H1 (cell line): ENCODE data around the gene ACTR2. TPM values are rescaled to one million over a fixed set of nuclear protein-coding genes. Genes with fewer than 3 reads are reported as not detected.

ENCODE experiments used
- CTCF ChIA-PET: fragments of 300-600 bp; sonication (Branson Sonifier 250); formaldehyde crosslinking; loops from one replicate; lab custom pipeline; 2021; ENCODE audit not compliant: partially characterized antibody; lab: Charles Lee
- POLR2A ChIA-PET: fragments of 300-600 bp; sonication (Branson Sonifier 250); formaldehyde crosslinking; loops from one replicate; lab custom pipeline; 2021; ENCODE audit warnings: inconsistent platforms; ENCODE audit not compliant: partially characterized antibody; lab: Charles Lee
- DNase-seq, 2 experiments: peaks; one replicate each; pipeline versions ENCODE4 v3.0.0 to v3.0.0-alpha.2; 2010 to 2022; ENCODE audit warnings: low spot score in 2 of 2, low read depth in 1 of 2, mixed read lengths in 1 of 2
- FAIRE-seq: peaks from 2 replicates; lab custom pipeline; 2011; peaks lifted over from hg19 to GRCh38; lab: Jason Lieb, UNC
- H2AFZ ChIP-seq: 2 replicates; pipeline ENCODE4 v1.8.1; 2012; ENCODE audit warnings: low read length, inconsistent platforms
- H2AK5ac ChIP-seq: 2 replicates; pipeline ENCODE4 v1.6.1; 2013; ENCODE audit warnings: low read depth, low read length
- H2BK120ac ChIP-seq: replicated peaks from 2 replicates; pipeline ENCODE3; 2013; ENCODE audit warnings: low read depth, low read length, inconsistent platforms
- H2BK12ac ChIP-seq: 2 replicates; pipeline ENCODE4 v1.6.1; 2013; ENCODE audit warnings: low read depth, low read length
- H2BK15ac ChIP-seq: 2 replicates; pipeline ENCODE4 v1.6.1; 2013; ENCODE audit warnings: low read length
- H2BK20ac ChIP-seq: 2 replicates; pipeline ENCODE4 v1.6.1; 2013; ENCODE audit warnings: low read length
- H2BK5ac ChIP-seq: 2 replicates; pipeline ENCODE4 v1.6.1; 2013; ENCODE audit warnings: low read depth, low read length
- H3K14ac ChIP-seq: 2 replicates; pipeline ENCODE4 v1.6.1; 2013; ENCODE audit warnings: inconsistent platforms; ENCODE audit not compliant: insufficient read length
- H3K18ac ChIP-seq: 2 replicates; pipeline ENCODE4 v1.6.1; 2013; ENCODE audit warnings: low read length; ENCODE audit errors: extremely low read depth
- H3K23ac ChIP-seq: 2 replicates; pipeline ENCODE4 v1.6.1; 2013; ENCODE audit warnings: inconsistent platforms; ENCODE audit not compliant: insufficient read length
- H3K23me2 ChIP-seq: 2 replicates; pipeline ENCODE4 v1.6.1; 2013; ENCODE audit warnings: low read depth, low read length
- H3K27ac ChIP-seq: 2 replicates; pipeline ENCODE4 v1.6.1; 2011; ENCODE audit warnings: low read depth, low read length, inconsistent platforms
- H3K27me3 ChIP-seq, 4 experiments: replicated peaks in 1 of 4; 1 replicate in 1 of 4; 2 replicates in 3 of 4; pipeline versions ENCODE4 v1.6.1 to v1.8.1; 2011 to 2013; ENCODE audit warnings: low read length in 3 of 4, mild to moderate bottlenecking in 3 of 4, inconsistent platforms in 2 of 4, mixed read lengths in 2 of 4, moderate library complexity in 1 of 4; ENCODE audit not compliant: control insufficient read depth in 3 of 4, insufficient read depth in 3 of 4; ENCODE audit errors: extremely low read depth in 1 of 4
- H3K36me3 ChIP-seq, 4 experiments: 2 replicates each; pipeline versions ENCODE4 v1.6.1 to v1.8.1; 2011 to 2013; ENCODE audit warnings: mild to moderate bottlenecking in 4 of 4, low read length in 3 of 4, moderate library complexity in 2 of 4, control low read depth in 1 of 4, inconsistent platforms in 1 of 4; ENCODE audit not compliant: insufficient read depth in 4 of 4, control insufficient read depth in 2 of 4
- H3K4ac ChIP-seq: replicated peaks from 2 replicates; pipeline ENCODE3; 2013; ENCODE audit warnings: low read length, low read depth, mixed read lengths, inconsistent platforms; ENCODE audit not compliant: insufficient read length
- H3K4me1 ChIP-seq, 4 experiments: replicated peaks in 1 of 4; 1 replicate in 1 of 4; 2 replicates in 3 of 4; pipeline versions ENCODE4 v1.6.1 to v1.8.1; 2011 to 2013; ENCODE audit warnings: low read length in 3 of 4, inconsistent platforms in 2 of 4, mixed read lengths in 1 of 4; ENCODE audit not compliant: insufficient read depth in 4 of 4, control insufficient read depth in 3 of 4
- H3K4me2 ChIP-seq, 2 experiments: 2 replicates each; pipeline versions ENCODE4 v1.6.1 to v1.8.1; 2011 to 2013; ENCODE audit warnings: low read depth in 2 of 2, low read length in 2 of 2, control low read depth in 1 of 2, inconsistent platforms in 1 of 2, mild to moderate bottlenecking in 1 of 2; ENCODE audit not compliant: insufficient read depth in 1 of 2
- H3K4me3 ChIP-seq, 4 experiments: fragments of 200-600, 300-600 bp in 1 of 4; sonication (generic), shearing (Covaris generic), sonication (Bioruptor Twin) in 1 of 4; 2 replicates each; pipeline versions ENCODE4 v1.5.1 to v1.8.1; 2011 to 2016; ENCODE audit warnings: low read length in 4 of 4, low read depth in 3 of 4, control low read depth in 2 of 4, inconsistent platforms in 2 of 4, mild to moderate bottlenecking in 2 of 4, mixed read lengths in 1 of 4, moderate library complexity in 1 of 4; ENCODE audit not compliant: insufficient read depth in 2 of 4; ENCODE audit errors: extremely low read depth in 1 of 4
- H3K56ac ChIP-seq: replicated peaks from 2 replicates; pipeline ENCODE3; 2013; ENCODE audit warnings: low read depth, mild to moderate bottlenecking, mixed read lengths, low read length, inconsistent platforms; ENCODE audit not compliant: insufficient read length
- H3K79me1 ChIP-seq: 2 replicates; pipeline ENCODE4 v1.6.1; 2013; ENCODE audit warnings: low read depth, low read length, control low read depth
- H3K79me2 ChIP-seq, 2 experiments: 2 replicates each; pipeline versions ENCODE4 v1.6.1 to v1.8.1; 2012 to 2013; ENCODE audit warnings: low read length in 2 of 2, mild to moderate bottlenecking in 2 of 2, inconsistent platforms in 1 of 2; ENCODE audit not compliant: insufficient read depth in 2 of 2, control insufficient read depth in 1 of 2
- H3K9ac ChIP-seq, 4 experiments: replicated peaks in 1 of 4; 1 replicate in 1 of 4; 2 replicates in 3 of 4; pipeline versions ENCODE4 v1.6.1 to v1.8.1; 2011 to 2013; ENCODE audit warnings: low read depth in 3 of 4, low read length in 3 of 4, control low read depth in 2 of 4, mild to moderate bottlenecking in 2 of 4, moderate library complexity in 2 of 4, inconsistent platforms in 1 of 4; ENCODE audit errors: extremely low read depth in 1 of 4
- H3K9me3 ChIP-seq, 2 experiments: 2 replicates each; pipeline versions ENCODE4 v1.6.1 to v1.8.1; 2012 to 2013; ENCODE audit warnings: mild to moderate bottlenecking in 2 of 2, moderate library complexity in 2 of 2, control low read depth in 1 of 2, inconsistent platforms in 1 of 2, low read depth in 1 of 2, low read length in 1 of 2, mixed read lengths in 1 of 2; ENCODE audit not compliant: insufficient read depth in 2 of 2
- H4K20me1 ChIP-seq, 2 experiments: replicated peaks in 1 of 2; 2 replicates each; pipeline versions ENCODE3 to v1.8.1; 2011 to 2013; ENCODE audit warnings: inconsistent platforms in 2 of 2, low read length in 2 of 2, mild to moderate bottlenecking in 1 of 2; ENCODE audit not compliant: insufficient read depth in 2 of 2, control insufficient read depth in 1 of 2
- H4K5ac ChIP-seq: 2 replicates; pipeline ENCODE4 v1.6.1; 2013; ENCODE audit warnings: low read length, low read depth, mixed read lengths, inconsistent platforms; ENCODE audit not compliant: insufficient read length
- H4K8ac ChIP-seq: 2 replicates; pipeline ENCODE4 v1.8.0; 2013; ENCODE audit warnings: mild to moderate bottlenecking, moderate library complexity, low read length, inconsistent platforms; ENCODE audit not compliant: insufficient read depth; ENCODE audit errors: extremely low read depth
- H4K91ac ChIP-seq: replicated peaks from 2 replicates; pipeline ENCODE3; 2013; ENCODE audit warnings: low read length, mixed read lengths, inconsistent platforms; ENCODE audit not compliant: insufficient read length
- CEBPB ChIP-seq: IDR thresholded peaks from 2 replicates; pipeline ENCODE4 v1.6.1; 2012; ENCODE audit warnings: low read depth, low read length
- GTF2F1 ChIP-seq: IDR thresholded peaks from 2 replicates; pipeline ENCODE4 v1.6.1; 2012; ENCODE audit warnings: low read depth, low read length, improper control_type of control experiment, borderline replicate concordance
- JUN ChIP-seq: IDR thresholded peaks from 2 replicates; pipeline ENCODE4 v1.6.1; 2011; ENCODE audit warnings: low read depth, mild to moderate bottlenecking, improper control_type of control experiment, low read length
- KDM1A ChIP-seq: fragments of 200-600, 300-600 bp; sonication (generic); IDR thresholded peaks from 2 replicates; pipeline ENCODE4 v1.7.1; 2016; ENCODE audit warnings: mild to moderate bottlenecking, low read length, borderline replicate concordance
- POLR2AphosphoS5 ChIP-seq: IDR thresholded peaks from 2 replicates; pipeline ENCODE4 v1.6.1; 2011; ENCODE audit warnings: low read depth, low read length
- RFX5 ChIP-seq: IDR thresholded peaks from 2 replicates; pipeline ENCODE4 v1.6.1; 2011; ENCODE audit warnings: low read depth, low read length, improper control_type of control experiment, borderline replicate concordance
- SIRT6 ChIP-seq: IDR thresholded peaks from one replicate; pipeline ENCODE4 v1.7.1; 2012; ENCODE audit warnings: low read length, inconsistent platforms
- TBP ChIP-seq: IDR thresholded peaks from 2 replicates; pipeline ENCODE4 v1.6.1; 2011; ENCODE audit warnings: low read depth, low read length, improper control_type of control experiment
- YY1 ChIP-seq: IDR thresholded peaks from 2 replicates; pipeline ENCODE4 v1.6.1; 2011; ENCODE audit warnings: low read depth, mild to moderate bottlenecking, low read length
- polyA plus RNA-seq, 7 experiments: library from polyadenylated mRNA; depleted of rRNA in 3 of 7; stranded (reverse) in 5 of 7; unstranded in 2 of 7; fragments of >200 nt in 5 of 7; fragments of 200-250 nt in 2 of 7; gene quantifications; 1 replicate in 5 of 7; 2 replicates in 1 of 7; 4 replicates in 1 of 7; pipeline versions ENCODE4 v1.2.1 to v1.2.3, GENCODE V29; 2011 to 2013; ENCODE audit warnings: missing spikeins in 2 of 7, mixed read lengths in 2 of 7
- total RNA-seq: library from RNA; stranded (reverse); fragmentation: NEBNext Ultra II Directional; extraction: Animal tissue kit (Norgen Biotek cat#: 25700); gene quantifications from 2 replicates; pipeline ENCODE4 v1.2.1, GENCODE V29; 2021
- TF ChIP-seq, protein P1 (sequence below): IDR thresholded peaks from 2 replicates; pipeline ENCODE4 v1.6.1; 2012; ENCODE audit warnings: inconsistent platforms
- TF ChIP-seq, protein P2 (sequence below), 3 experiments: IDR thresholded peaks; 1 replicate in 2 of 3; 2 replicates in 1 of 3; pipeline versions ENCODE4 v1.5.1 to v1.6.1; 2011; ENCODE audit warnings: low read length in 3 of 3, mild to moderate bottlenecking in 3 of 3, inconsistent platforms in 2 of 3, low read depth in 1 of 3, moderate library complexity in 1 of 3; ENCODE audit not compliant: insufficient read depth in 1 of 3; ENCODE audit errors: control extremely low read depth in 1 of 3
- TF ChIP-seq, protein P3 (sequence below): IDR thresholded peaks from 2 replicates; pipeline ENCODE4 v1.6.1; 2011; ENCODE audit warnings: low read length, improper control_type of control experiment

The ACTR2 gene
- total and polyA plus RNA-seq, 2 of the 8 experiments (the other 6 are each of a cell fraction or from before 2014, with no cell fraction given) = 28.3 to 171 TPM

DNA sequence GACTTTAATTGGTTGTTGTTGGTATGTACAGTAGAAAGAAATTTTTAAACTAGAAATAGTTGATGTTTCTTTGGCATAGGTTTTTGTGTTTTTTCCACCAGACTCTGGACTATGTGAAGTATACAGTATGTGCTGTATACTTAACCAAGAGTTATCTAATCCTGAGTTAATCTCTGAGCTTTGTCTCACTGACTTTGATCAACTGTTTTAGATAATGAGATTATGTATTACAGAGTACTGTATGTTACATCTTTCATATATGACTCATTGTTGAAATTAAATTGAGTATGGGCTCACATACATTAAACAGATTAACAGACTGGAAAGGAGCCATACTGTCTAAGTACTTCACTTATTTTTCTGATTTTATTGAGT, 38.0 kb downstream of the ACTR2 start:
- Histone ChIP-seq H4K5ac (no peak overlapping the region), H2AFZ (no peak overlapping the region), H3K14ac (no peak overlapping the region), H2BK15ac (no peak overlapping the region), H2BK5ac (no peak overlapping the region), H3K27ac (no peak overlapping the region), H2BK20ac (no peak overlapping the region), H3K4ac (no peak overlapping the region), H3K4me2 (no peak overlapping the region), H2AK5ac (no peak overlapping the region), H3K27me3 (no peaks in the 10 kb centered on the region; a peak in 1 of 7 replicates), H4K20me1 (peaks cover 2 to 10% of the 10 kb centered on the region in 2 experiments), H3K23ac (no peak overlapping the region), H3K23me2 (no peaks in the 10 kb centered on the region), H3K79me2 (no peaks in the 10 kb centered on the region), H3K79me1 (no peaks in the 10 kb centered on the region), H3K18ac (no peak overlapping the region), H3K4me3 (no peak overlapping the region), H3K4me1 (peaks cover 0 to 4% (median 2%) of the 10 kb centered on the region in 4 experiments; a peak in 1 of 7 replicates), H2BK120ac (no peak overlapping the region), H3K56ac (no peak overlapping the region), H3K9me3 (no peaks in the 10 kb centered on the region), H3K36me3 (peaks cover 0 to 15% (median 8%) of the 10 kb centered on the region in 4 experiments; a peak in 6 of 8 replicates), H4K91ac (no peak overlapping the region), H3K9ac (no peak overlapping the region), H2BK12ac (no peak overlapping the region), H4K8ac (no peak overlapping the region)
- no peak for FAIRE-seq
- TF ChIP-seq, protein P1, sequence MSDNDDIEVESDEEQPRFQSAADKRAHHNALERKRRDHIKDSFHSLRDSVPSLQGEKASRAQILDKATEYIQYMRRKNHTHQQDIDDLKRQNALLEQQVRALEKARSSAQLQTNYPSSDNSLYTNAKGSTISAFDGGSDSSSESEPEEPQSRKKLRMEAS = no peak
- no peak for TF ChIP-seq POLR2AphosphoS5
- TF ChIP-seq JUN = no peak
- no peak for TF ChIP-seq SIRT6
- TF ChIP-seq, protein P2, sequence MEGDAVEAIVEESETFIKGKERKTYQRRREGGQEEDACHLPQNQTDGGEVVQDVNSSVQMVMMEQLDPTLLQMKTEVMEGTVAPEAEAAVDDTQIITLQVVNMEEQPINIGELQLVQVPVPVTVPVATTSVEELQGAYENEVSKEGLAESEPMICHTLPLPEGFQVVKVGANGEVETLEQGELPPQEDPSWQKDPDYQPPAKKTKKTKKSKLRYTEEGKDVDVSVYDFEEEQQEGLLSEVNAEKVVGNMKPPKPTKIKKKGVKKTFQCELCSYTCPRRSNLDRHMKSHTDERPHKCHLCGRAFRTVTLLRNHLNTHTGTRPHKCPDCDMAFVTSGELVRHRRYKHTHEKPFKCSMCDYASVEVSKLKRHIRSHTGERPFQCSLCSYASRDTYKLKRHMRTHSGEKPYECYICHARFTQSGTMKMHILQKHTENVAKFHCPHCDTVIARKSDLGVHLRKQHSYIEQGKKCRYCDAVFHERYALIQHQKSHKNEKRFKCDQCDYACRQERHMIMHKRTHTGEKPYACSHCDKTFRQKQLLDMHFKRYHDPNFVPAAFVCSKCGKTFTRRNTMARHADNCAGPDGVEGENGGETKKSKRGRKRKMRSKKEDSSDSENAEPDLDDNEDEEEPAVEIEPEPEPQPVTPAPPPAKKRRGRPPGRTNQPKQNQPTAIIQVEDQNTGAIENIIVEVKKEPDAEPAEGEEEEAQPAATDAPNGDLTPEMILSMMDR (IDR thresholded peaks at IDR 0.05; ENCODE audit: control extremely low read depth in 1 of 3, insufficient read depth in 1 of 3, low read depth in 1 of 3, low read length in 3 of 3) = no peak
- no peak for TF ChIP-seq KDM1A
- no peak for TF ChIP-seq TBP
- no peak for TF ChIP-seq GTF2F1
- TF ChIP-seq, protein P3, sequence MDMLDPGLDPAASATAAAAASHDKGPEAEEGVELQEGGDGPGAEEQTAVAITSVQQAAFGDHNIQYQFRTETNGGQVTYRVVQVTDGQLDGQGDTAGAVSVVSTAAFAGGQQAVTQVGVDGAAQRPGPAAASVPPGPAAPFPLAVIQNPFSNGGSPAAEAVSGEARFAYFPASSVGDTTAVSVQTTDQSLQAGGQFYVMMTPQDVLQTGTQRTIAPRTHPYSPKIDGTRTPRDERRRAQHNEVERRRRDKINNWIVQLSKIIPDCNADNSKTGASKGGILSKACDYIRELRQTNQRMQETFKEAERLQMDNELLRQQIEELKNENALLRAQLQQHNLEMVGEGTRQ = no peak
- TF ChIP-seq CEBPB = no peak
- no peak for TF ChIP-seq YY1
- TF ChIP-seq RFX5 = no peak
- ChIA-PET POLR2A (no interaction called here), CTCF (interaction anchor here (0.5 to 3.6 kb wide), 30 partner anchors 9 to 308 kb away, joined by 3 to 20 read pairs (median 4); no protein-coding TSS in a partner anchor)
- no peak for DNase-seq
